Islet precursor cell (in vitro differentiated cells): Measurements from ENCODE around the gene ADSS1.
A peak's percentile ranks its signal among the peaks of the same experiment; 100 is the strongest.
"Not testable (repeated sequence)": the region's sequence is repeated elsewhere in the genome, so short reads cannot be mapped to it uniquely, and the experiment has no call there.

ENCODE experiments used
- DNase-seq: peaks from one replicate; pipeline ENCODE4 v3.0.0-alpha.2; 2018

The ADSS1 gene

DNA sequence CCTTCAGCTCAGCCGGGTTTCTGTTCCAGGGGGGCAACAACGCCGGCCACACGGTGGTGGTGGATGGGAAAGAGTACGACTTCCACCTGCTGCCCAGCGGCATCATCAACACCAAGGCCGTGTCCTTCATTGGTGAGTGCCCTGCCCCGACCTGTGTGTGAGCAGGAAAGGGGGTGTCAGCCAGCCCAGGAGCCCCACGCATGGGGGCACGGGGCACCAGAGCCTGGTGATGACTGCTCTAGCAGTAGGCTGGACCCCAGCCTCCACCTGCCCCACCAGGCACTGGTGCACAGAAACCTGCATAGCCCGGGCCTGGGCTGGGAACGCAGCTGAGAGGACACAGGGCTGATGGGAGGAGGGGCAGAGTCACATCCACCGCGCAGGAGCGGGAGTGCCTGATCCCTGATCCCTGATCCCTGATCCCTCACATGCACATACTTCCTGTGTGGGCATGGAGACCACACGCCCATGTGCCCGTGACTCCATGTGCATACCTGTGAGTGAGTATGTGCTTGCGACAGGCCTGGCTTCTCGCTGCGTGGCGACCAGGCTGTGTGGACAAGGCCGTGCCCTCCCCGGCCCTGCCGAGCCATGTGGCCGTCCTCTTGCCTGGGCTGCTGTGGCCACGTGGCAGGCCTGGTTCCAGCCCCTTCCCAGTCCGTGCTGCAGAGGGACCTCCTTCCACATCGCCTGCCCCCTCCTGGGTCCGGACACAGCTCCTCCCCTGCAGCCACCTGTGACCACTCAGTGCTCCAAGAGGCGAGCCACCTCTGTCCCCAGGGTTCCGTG is 11.2 kb downstream of the ADSS1 start:
- no peak for DNase-seq

DNA sequence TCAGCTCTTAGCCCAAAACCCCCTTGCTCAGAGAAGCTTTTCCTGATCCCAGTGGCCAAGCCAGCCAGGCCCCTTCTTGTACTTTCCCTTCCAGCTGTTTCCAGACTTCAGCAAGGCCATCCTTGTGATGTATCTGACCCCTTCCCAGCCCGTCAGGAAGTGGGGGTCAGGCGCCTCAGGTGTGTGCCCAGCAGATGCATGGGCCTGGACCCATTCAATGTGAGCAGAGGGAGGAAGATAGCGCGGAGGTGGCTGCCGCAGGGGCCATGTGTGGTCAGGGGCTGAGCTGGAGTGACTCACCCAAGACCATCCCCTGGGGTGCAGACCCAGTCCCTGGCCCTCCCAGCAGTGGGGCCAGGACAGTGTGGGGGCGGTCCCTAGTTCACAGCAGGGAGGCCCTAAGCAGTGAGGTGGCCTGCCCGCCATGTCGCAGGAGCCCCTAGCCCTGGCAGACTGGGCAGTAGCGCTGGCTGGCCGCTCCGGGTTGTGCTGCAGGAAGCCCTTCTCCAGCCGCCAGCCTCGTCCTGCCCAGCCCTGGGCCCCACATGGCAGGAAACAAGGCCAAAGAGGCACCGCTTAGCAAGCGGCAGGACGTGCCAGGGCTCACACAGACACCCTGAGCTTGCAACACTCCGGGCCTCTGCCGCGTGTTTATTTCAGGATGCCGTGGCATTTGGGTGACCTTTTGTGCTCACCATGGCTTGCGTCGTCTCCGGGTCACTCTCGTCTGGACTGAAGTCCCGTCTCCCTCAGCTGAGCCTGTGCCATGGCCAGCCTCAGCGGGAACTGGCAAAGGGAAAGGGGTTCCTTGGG is 12.0 kb downstream of the ADSS1 start:
- no peak for DNase-seq

DNA sequence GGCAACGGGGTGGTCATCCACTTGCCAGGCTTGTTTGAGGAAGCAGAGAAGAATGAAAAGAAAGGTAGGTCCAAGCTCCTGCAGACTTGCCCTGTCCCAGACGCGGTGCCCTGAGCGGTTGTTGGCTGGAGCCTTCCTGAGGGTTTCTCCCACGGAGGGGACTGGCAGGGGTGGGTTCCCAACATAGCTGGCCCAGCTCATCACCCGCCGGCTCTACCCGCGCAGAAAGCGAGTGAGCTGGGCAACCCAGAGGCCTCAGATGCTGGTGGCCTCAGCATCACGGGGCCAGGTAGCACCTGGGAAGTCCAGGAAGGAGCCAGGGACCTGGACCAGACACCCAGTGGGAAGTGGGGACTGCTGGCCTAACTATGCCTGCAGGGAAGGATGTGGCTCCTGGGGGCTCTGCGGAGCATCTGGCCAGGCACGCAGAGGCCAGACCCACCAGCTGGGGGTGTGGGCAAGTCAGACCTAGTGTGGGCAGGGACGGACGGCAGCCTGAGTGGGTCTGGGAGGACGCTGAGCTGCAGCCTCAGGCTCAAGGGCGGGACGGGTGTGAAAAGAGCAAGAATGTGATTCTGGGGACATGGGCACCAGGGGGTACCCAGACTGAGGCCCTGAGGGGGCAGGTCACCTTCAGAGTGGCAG is 14.5 kb downstream of the ADSS1 start:
- no peak for DNase-seq

DNA sequence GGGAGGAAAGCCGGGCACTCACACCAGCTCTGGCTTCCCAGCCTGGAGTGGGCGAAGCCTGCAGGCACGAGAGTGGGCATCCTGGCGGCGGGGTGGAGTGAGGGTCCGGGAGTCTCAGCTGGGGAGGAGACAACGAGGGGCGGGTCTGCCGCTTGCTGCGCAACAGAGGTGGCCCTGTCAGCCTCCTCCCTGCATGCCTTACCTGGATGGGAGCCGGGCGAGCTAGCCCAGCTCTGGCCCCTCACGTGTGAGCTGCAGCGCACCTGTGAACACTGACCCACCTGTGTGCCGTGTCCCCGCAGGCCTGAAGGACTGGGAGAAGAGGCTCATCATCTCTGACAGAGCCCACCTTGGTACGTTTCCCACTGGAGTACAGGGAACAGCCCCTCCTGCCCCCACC is 15.0 kb downstream of the ADSS1 start:
- DNase-seq: no peak

DNA sequence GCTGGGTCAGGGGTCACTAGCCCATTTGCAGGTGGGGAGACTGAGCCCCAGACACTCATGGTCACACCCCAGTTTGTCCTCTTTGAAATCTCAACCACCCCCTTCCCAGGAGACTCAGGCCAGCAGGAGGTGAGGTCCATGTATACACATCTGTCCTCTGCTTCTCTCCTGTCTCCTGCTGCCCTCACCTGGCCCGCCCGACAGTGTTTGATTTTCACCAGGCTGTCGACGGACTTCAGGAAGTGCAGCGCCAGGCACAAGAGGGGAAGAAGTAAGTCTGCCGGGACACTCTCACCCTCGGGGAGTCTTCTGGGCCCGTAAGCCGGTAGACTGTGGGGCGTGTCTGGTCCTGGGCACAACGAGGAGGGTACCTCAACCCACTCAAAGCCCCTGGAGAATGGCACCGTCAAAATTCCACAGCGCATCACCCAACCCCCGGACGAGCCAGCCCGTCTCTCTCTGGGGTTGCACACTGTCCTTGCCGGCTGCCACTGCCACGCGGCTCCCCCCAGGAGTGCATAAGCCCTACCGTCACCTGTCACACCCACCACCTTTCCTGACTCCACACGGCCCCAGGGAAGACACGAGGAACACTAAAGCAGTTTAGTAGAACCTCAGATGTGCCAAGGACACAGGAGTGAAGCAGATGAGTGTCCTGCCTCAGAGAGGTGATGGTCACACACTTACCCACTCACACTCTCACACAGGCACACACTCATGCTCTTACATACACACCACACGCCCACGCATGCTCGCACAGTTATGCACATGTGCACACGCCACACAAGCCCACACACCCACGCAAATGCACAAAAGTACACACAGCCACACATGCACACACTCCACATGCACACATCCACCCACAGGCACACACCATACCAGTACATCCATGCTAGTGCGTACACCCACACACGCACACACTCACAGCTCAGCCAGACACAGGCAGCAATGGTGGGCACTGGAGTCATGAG is 15.8 kb downstream of the ADSS1 start:
- no peak for DNase-seq

DNA sequence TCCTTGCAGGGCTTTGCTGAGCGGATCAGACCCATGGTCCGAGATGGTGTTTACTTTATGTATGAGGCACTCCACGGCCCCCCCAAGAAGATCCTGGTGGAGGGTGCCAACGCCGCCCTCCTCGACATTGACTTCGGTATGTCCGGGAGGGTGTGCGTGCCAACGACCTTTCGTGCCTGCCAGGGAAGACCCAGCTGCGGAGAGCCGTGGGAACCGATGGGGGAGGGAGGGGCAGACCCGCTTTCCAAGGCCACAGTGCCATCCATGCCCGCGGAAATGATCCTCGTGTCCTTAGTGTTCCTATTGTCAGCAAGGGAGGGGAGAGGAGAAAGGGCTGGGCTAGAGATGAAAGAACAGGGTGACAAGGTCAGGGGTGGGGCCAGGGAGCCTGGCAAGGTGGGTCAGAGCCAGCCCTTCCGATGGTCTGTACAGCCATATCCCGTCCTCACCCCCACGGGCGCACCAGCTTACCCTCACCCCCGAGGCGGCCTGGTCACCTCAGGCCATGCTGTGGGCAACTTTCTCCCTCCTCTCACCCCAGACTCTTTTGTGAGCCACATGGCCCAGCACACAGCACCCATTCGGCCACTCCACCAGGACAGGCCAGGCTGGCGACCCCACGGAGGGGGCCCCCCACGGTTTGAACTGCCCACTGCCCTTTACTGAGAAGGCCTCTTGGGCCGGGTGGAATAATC is 17.2 kb downstream of the ADSS1 start:
- no peak for DNase-seq

DNA sequence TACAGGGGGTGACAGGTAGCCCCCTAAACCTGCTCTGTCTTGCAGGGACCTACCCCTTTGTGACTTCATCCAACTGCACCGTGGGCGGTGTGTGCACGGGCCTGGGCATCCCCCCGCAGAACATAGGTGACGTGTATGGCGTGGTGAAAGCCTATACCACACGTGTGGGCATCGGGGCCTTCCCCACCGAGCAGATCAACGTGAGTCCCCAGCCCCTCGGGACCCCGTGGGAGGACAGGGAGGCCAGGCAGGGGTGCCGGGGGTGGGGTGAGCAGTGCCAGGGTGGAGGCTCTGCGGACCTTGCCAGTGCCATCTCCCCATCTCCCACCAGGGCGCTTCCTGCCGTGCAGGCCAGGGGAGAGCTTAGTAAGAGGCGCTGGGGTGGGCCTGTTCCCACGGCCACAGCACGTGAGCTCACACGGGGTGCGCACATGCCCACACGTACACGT is 17.8 kb downstream of the ADSS1 start:
- no peak for DNase-seq

DNA sequence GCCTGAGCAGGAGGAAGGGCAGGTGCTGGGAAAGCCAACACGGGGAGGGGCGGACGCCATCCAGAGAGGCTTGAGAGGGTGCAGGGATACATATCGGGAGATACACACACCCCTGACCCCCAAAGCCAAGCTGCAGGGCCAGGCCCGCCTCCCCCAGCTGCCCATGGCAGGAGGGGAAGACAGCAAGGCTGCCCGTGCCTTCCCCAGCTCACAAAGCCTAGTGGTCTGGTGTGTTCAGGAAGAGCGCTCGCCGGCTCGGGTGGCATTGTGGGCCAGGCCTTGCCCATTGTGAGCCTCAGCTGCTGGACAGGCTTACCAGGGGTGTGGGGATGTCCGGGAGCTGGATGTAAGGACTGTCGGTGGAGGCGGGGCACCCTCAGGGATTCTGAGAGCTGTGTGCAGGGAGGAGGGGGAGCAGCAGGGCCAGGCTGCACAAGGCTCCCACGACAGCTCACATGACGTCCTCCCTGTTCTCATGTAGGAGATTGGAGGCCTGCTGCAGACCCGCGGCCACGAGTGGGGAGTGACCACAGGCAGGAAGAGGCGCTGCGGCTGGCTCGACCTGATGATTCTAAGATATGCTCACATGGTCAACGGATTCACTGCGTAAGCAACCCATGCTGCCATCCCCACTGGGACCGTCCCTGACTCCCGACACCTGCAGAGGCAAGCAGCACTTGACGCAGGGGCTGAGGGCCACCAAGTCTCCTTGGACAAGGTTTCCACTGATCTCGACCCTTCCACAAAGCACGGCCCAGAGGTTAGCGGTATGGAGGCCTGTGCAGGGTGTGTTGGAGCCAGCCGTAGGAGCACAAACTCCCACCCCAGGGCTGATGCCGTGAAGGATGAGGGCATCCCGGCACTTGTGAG is 18.8 kb downstream of the ADSS1 start:
- DNase-seq: no peak

DNA sequence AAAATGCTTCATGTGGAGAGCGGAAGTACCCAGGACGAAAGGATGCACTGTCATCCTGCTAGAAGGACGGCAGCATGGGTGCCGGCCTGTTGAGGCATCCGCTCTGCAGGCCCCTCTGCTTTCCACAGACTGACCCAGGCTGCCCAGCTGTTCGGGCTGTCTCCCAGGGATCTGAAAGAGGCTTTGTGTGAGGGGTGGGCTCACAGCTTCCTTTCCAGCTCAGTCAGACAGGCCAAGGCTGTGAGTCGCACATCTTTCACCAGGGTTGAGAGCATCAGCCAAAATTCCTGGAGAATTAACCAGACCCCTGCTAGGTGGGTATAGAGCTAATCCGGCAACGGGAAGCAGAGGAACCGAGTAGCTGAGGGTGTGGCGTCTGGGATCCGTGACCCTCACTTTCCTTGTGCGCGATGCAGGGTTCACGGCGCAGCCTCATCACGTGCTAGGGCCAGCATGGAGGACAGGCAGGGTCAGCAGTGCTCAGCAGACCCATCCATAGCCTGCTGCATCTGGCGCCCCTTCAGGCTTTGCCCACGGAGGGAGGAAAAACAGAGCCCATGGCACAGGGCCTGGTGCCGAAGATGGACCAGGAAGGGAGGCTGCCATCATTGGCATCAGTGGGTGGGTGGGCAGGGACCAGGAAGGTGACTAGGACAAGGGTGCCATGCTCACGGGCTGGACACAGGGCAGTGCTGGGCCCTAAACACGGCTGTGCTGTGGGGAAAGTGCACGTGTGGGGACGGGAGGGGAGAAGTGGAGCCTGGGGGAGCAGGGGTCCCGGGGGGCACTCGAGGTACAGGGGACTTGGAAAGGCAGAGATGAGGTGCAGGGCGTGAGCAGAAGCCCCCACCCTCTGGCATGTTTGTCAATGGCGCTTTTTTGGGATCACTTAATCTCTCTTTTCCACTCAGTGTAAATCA is 19.7 kb downstream of the ADSS1 start:
- DNase-seq: peak; percentile 94

DNA sequence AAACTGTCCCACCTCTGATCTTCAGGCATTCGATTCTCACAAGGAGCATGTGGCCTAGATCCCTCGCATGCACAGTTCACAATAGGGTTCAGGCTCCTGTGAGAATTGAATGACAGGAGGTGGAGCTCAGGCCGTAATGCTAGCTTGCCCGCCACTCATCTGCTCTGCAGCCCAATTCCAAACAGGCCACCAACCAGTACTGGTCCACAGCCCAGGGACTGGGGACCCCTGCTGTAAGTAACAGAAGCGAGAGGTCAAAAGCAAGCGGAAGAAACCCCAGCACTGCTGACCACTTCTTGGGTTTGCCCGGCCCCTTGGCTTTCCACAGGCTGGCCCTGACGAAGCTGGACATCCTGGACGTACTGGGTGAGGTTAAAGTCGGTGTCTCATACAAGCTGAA is 20.5 kb downstream of the ADSS1 start:
- no peak for DNase-seq

DNA sequence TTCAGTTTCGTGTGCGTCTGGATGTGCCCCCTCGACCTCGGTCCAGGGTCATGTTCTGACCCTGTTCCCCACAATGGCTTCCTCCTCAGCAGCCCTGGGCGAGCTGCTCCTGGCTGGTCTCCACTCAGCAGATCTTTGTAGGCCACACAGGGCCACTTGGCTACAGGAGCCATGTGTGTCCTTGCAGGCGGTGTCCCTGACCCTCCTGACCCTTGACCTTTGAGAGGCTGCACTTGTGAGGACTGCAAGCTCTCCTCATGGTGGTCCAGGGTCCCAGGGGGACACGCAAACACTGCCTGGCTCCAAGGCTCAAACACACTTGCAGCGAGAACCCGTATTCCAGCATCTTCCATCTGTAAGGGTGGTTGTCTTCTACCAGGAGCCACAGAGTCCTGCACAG is 21.4 kb downstream of the ADSS1 start:
- no peak for DNase-seq

DNA sequence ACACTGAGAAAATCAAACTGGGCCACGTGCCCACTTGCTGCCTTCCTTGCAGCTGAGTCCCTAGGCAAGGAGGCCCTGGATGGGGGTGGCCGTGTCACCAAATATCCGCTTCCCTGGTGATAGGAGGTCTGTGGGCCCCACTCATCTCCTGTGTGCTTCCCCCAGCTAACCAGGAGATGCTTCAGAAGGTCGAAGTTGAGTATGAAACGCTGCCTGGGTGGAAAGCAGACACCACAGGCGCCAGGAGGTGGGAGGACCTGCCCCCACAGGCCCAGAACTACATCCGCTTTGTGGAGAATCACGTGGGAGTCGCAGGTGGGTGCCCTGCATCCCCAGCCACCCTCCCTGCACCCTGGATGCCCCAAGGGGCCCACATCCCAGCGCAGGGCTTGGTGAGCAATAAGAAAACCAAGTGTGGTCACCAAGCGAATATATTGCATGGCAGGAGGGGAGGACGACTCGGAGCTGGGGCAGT is 22.1 kb downstream of the ADSS1 start:
- no peak for DNase-seq

DNA sequence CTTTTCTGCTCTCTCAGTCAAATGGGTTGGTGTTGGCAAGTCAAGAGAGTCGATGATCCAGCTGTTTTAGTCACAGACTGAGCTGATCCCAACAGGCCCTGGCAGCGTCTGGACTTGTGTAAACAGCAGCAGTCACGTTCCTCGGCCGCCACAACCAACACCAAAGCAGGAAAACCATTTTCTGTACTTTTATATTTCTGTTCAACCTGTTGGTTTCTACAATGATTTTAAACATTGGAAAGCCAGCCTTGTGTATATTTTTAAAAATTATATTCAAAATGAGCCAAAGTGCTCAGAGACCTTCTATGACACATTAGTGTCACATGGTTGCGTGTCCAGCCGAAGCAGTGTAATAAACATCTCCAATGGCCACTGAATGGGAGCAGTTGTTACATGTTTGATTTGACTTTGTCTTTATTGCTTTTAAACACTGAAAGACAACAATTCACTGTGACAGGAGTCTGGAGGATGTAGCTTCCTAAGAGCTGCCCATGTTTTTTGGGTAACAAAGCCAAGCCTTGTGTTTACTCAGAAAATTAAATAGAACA is 23.0 kb downstream of the ADSS1 start:
- no peak for DNase-seq

DNA sequence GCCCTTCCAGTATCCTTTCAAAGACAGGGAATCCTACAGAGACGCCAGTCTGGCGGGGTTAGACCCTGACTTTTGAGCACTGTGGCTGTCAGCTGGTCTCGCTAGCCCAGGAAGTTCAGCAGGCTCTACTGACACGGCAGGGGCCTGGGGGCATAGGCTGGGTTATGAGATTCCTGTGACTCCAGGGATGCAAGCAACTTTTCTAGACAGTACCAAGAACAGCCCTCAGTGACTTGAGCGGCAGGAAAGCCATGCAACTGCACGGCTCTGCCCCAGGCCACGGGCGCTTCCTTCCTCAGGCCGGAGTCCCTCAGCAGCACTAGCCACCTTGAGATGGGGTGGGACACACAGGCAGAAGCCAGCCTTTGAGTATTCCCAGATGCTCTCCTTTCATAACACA is 23.8 kb downstream of the ADSS1 start:
- peak; percentile 81 for DNase-seq

DNA sequence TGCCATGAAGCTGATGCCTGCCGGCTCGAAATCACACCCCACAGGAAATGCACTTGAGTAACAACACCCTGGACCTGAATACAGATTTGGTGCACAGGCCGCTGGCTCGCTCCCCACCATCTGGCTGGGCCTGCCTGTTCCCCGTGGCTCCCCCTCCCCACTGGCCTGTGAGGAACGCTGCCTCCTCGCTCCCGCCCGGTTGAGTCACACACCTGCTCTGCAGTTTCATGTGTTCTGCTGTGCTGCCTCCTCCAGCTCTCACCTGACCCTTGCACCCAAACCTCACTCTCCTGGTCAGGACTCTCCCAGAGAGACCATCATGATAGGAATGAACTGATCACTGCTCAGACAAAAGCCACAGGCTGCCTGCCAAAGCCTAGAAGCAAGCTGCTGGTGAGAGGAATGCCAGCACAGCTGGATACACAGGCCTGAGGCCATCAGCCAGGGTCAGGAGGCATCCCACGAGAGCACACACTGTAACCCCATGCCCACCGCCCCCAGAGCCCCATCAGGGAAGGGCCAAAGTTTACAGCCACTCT is 25.2 kb downstream of the ADSS1 start:
- peak; percentile 79 for DNase-seq

DNA sequence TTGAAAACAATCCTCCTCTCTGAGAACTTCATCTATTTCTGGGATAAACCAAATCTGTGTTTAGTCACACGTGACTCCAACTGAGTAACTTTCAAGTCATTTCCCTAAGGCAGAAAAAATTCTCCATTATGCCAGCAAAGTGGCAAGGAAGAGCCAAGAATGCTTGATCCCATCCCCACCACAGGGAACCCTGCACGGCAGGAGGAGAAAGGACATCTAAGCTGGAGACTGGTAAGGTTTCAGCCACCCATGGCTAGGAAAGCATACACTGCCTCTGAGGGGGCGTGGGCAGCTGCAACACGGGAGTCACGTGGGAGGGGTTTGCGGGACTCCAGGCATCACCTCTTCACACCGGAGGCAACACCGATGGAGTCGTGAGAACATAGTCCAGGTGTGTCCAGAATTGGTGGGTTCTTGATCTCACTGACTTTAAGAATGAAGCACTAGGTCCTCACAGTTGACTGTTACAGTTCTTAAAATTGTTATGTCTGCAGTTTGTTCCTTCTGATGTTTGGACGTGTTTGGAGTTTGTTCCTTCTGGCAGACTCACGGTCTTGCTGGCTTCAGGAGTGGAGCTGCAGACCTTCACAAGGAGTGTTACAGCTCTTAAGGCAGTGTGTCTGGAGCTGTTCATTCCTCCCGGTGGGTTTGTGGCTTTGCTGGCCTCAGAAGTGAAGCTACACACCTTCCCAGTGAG is 26.2 kb downstream of the ADSS1 start:
- DNase-seq: no peak

DNA sequence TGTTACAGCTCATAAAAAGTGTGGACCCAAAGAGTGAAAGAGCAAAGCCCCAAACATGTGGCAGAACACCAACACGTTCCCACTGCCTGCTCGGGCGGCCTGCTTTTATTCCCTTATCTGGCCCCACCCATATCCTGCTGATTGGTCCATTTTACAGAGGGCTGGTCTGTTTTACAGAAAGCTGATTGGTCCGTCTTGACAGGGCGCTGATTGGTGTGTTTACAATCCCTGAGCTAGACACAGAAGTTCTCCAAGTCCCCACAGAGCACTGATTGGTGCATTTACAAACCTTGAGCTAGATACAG is 26.7 kb downstream of the ADSS1 start:
- DNase-seq: not testable (repeated sequence)
